AG09319 (cell line): ENCODE data around the gene RPP14.
"Not testable (repeated sequence)": the region's sequence is repeated elsewhere in the genome, so short reads cannot be mapped to it uniquely, and the experiment has no call there.

Experiments
- DNase-seq: peaks from one replicate; pipeline ENCODE4 v3.0.0-alpha.2; 2010; ENCODE audit warnings: low read depth; ENCODE audit errors: extremely low read depth
- CTCF ChIP-seq: IDR thresholded peaks from 2 replicates; pipeline ENCODE4 v1.5.1; 2011; ENCODE audit warnings: low read depth, mild to moderate bottlenecking, inconsistent platforms, low read length, moderate library complexity

RPP14 gene

GRCh38 chr3:58269356-58269755 lies 36.7 kb upstream of the RPP14 start:
- no peak for DNase-seq
- TF ChIP-seq CTCF: no peak

- TF ChIP-seq CTCF: no peak
- no peak for DNase-seq
Measured at GRCh38 chr3:58270485-58270884, 35.6 kb upstream of the RPP14 start.

GRCh38 chr3:58271901-58272501 lies 34.0 kb upstream of the RPP14 start:
- peak; percentile 69 for DNase-seq
- no peak for TF ChIP-seq CTCF

GRCh38 chr3:58272891-58273290 lies 33.2 kb upstream of the RPP14 start:
- TF ChIP-seq CTCF: no peak
- no peak for DNase-seq

GRCh38 chr3:58273362-58273761 lies 32.7 kb upstream of the RPP14 start:
- DNase-seq: not testable (repeated sequence)

GRCh38 chr3:58274027-58274614 lies 31.9 kb upstream of the RPP14 start:
- TF ChIP-seq CTCF: no peak
- DNase-seq: no peak

- DNase-seq: no peak
- no peak for TF ChIP-seq CTCF
Measured at GRCh38 chr3:58281069-58281468, 25.0 kb upstream of the RPP14 start.

- TF ChIP-seq CTCF: no peak
- no peak for DNase-seq
Measured at GRCh38 chr3:58285334-58285733, 20.7 kb upstream of the RPP14 start.
